Lower leg skin (tissue), 3 donors: ENCODE measurements around the gene DCXR.

Experiments used
- CTCF ChIP-seq, 3 donors: fragments of 450-650 bp; IDR thresholded peaks; one replicate each; pipeline ENCODE4 v1.5.1; 2016; ENCODE audit warnings: antibody characterized with exemption in 3 of 3, mild to moderate bottlenecking in 3 of 3, moderate library complexity in 2 of 3
- POLR2A ChIP-seq, 2 donors: fragments of 450-650 bp; IDR thresholded peaks; one replicate each; pipeline ENCODE4 v1.6.1; 2016 to 2017; ENCODE audit warnings: antibody characterized with exemption in 2 of 2, mild to moderate bottlenecking in 1 of 2, moderate library complexity in 1 of 2

- TF ChIP-seq POLR2A (IDR thresholded peaks at IDR 0.05) (no peak), CTCF (IDR thresholded peaks at IDR 0.05) (no peak)
Measured at GRCh38 chr17:82025401-82026107, 11.9 kb downstream of the DCXR start.
